Activated T-cell treated with anti-CD3 and anti-CD28 coated beads, Interleukin-2, amount 50 U/mL, for 4 hours (primary cell): ENCODE data around the gene MFNG. TPM values are rescaled to one million over a fixed set of nuclear protein-coding genes. Genes with fewer than 3 reads are reported as not detected.

Experiments
- ATAC-seq, 2 donors: fragments of 200-7000 bp; cut with Tn5 transposase; one replicate each; pipeline ENCODE4 v1.10.0; 2021
- DNase-seq: peaks from one replicate; pipeline ENCODE4 v3.0.0-alpha.2; 2020
- H3K27me3 Mint-ChIP-seq: one replicate; pipeline ENCODE4 v1.8.0; 2021; ENCODE audit warnings: low read depth, mixed read lengths
- H3K36me3 Mint-ChIP-seq: one replicate; pipeline ENCODE4 v1.8.0; 2022; ENCODE audit warnings: mixed read lengths; ENCODE audit not compliant: insufficient read depth
- H3K4me1 Mint-ChIP-seq: one replicate; pipeline ENCODE4 v1.8.0; 2021; ENCODE audit warnings: low read depth, mixed read lengths
- H3K4me3 Mint-ChIP-seq: one replicate; pipeline ENCODE4 v1.8.0; 2021; ENCODE audit warnings: mild to moderate bottlenecking, moderate library complexity, mixed read lengths
- H3K9me3 Mint-ChIP-seq: one replicate; pipeline ENCODE4 v1.8.0; 2021; ENCODE audit warnings: mixed read lengths
- total RNA-seq, 3 donors: library from RNA; stranded (reverse); gene quantifications; one replicate each; pipeline ENCODE4 v1.2.1, GENCODE V29; 2021

MFNG gene
- total RNA-seq, 3 donors from 2014 or later, result 157 to 188 (median 184) TPM

DNA sequence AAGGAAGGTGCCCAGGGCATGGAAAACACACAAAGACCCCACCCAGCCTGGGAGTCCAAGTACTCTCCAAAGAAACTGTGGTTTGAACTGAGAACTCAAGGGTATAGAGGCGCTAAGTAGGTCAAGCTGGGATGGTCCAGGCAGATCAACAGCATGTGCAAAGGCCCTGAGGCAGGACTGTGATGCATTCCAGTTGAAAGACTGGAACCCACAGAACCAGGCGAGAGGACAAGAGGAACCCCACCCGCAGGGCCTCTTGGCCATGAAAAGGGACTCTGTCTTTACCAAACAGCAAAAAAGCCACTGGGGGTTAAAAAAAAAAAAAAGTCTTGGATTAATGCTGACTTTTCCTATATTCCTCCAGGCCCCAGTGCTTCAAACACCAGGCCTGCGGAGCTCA is 18.8 kb upstream of the MFNG start:
- Mint-ChIP-seq H3K27me3 (peaks cover 4% of the 10 kb centered on the region), H3K4me3 (no peak overlapping the region), H3K4me1 (peaks cover 14% of the 10 kb centered on the region), H3K9me3 (no peaks in the 10 kb centered on the region), H3K36me3 (no peaks in the 10 kb centered on the region)
- no peak for DNase-seq
- ATAC-seq, result no peak

DNA sequence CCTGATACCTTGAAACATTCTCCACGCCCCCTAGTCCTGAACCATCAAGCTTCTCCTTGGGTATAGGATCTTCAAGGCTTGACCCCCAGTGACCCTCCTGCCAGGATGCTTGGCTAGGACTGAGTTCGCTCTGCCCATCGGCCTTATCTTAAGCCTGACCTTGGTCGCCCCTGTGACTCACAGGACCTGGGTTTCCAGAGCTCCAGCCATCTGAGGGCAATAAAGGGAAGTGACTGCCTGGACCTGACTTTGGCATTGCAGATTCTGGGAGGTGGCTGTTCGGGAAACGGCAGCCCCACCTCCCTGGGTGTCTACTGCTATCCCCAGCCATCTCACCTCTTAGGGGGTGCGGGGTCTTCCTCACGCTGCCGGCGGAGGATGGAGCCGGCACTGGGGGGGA is 17.7 kb upstream of the MFNG start:
- Mint-ChIP-seq H3K4me3 (no peak overlapping the region), H3K4me1 (peaks cover 14% of the 10 kb centered on the region), H3K9me3 (no peaks in the 10 kb centered on the region), H3K27me3 (peaks cover 4% of the 10 kb centered on the region), H3K36me3 (no peaks in the 10 kb centered on the region)
- ATAC-seq, result no peak
- no peak for DNase-seq

DNA sequence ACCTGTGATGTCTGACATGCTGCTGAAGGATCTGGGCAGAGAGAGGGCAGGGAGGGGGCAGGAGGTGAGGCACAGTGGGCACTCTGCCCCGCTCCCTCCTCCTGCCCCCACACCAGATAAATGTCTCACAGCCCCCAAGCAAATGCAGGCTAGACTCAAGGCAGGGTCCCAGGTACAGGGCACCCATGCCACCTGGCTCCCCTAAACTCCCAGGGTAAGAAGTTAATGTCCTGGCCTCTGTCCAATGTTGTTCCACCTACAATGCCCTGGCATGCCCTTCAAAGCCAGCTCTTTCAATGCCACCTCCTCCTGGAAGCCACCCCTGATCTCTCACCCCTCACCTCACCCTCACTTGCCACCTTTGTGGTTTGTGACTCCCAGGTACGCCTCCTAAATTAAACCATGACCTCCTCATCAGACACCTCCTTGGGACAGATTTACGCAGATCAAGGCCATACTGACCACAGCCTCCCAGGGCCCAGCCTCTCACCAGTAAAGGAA is 17.0 kb upstream of the MFNG start:
- no peak for ATAC-seq
- Mint-ChIP-seq H3K9me3 (no peaks in the 10 kb centered on the region), H3K4me1 (peaks cover 16% of the 10 kb centered on the region), H3K4me3 (no peak overlapping the region), H3K27me3 (peaks cover 4% of the 10 kb centered on the region), H3K36me3 (no peaks in the 10 kb centered on the region)
- no peak for DNase-seq

DNA sequence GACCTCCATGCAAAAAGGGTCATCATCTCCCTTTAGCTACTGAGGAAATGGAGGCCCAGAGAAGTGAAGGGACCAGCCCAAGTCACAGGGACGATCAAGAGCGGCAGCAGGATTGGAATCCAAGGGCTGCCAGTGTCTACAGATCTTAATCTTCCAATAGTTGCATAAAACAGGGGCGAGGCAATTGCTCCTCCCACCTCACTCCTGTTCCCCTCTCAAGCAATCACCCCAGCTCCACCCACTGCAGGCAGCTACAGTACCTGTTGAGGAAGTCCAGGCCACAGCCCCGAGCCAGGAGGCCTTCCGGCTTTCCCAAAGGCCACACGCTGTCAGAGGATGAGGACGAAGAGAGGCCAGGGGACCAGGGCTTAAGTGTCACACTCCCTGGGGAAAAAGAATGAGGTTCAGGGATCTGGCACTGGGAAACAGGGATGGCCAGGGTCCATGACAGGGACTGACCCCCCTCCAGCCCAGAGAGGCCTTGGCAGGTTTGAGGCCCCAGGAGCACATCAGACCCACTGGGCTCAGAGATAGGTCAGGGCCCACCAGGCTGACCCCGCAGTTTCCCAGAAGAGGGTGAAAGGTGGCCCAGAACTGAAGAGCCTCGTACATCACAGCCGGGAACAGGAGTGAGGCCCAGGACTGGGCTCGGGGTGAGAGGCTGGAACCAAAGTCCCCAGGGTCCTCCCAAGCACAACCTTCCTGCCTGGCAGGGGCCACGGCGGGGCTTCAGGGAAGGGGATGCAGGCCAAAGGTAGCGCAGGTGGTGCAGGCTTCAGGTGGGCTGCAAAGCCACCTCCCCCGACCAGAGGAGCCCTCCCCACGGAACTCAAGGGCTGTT is 16.4 kb upstream of the MFNG start:
- no peaks in the 10 kb centered on the region for H3K36me3 Mint-ChIP-seq
- H3K9me3 Mint-ChIP-seq, result no peaks in the 10 kb centered on the region
- H3K27me3 Mint-ChIP-seq, result peaks cover 4% of the 10 kb centered on the region
- H3K4me3 Mint-ChIP-seq, result no peak overlapping the region
- H3K4me1 Mint-ChIP-seq, result peaks cover 22% of the 10 kb centered on the region
- no peak for ATAC-seq
- no peak for DNase-seq

DNA sequence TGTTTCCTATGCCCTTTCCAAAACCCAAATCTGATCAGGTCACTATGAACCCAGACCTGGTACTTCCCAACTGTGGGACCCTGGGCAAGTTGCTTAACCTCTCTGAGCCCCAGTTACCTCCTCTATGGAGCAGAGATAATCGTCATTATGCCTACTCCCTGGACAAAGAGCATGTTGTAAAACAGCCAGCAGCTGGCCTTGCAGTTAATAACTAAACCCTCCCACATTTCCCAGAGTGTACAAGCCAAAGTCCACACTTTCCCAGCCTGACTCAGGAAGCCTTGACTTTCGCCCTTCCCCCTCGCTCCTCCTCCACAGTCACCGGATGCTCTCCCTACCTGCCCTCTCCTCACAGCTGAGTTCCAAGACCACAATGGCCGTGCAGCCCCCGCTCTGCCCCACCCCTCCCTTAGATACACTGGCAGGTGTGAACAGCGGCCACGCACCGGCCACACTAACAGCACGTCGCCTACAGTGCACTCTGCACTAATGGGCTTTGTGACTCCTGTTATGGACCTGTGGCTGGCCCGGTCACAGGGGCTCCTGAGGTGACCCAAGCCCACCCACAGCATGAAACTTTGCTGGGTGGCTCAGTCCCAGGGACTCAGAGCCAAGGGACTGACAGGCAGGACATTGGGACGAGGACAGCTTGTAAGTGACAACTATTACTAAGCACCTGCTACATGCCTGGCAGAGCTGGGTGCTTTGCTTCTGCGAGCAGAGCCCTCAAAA is 15.6 kb upstream of the MFNG start:
- no peak overlapping the region for H3K4me3 Mint-ChIP-seq

DNA sequence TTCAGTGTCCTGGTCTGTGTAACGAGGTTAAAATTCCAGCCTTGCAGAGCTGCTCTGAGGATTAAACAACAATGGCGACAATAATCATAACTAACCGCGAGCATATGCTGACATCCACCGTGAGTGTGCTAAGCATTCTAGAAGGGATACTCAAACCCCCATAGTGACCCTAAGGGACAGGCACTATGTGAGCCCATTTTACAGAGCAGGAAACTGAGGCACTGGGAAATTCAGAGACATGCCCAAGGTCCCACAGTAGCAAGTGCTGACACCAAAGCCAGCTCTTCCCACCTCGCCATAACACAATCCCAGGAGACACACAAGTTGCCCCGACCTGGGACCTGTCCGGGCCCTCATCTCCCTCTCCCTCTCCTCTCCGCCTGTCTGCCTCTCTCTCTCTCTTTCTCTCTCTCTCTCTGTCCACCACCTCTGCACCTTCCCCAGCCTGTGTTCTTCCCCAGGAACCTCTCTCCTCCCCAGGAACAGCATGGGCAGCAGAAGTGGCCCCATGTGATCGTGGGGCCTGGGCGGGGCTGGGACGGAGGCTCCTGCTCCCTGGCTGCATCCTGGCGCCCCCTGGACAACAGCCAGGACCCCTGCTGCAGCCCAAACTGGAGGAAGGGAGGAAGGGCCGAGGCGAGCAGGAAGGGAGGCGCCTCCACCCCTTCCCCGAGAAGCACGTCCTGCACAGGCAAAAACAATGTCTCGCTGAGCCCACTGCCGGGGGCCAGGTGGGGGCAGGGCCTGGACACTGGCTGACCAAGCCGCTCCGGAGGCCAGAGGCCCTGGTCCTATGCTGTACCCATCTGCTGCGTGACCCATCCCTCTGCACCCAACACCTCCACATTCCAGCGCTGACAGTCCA is 14.8 kb upstream of the MFNG start:
- Mint-ChIP-seq H3K27me3 (peaks cover 4% of the 10 kb centered on the region), H3K9me3 (no peaks in the 10 kb centered on the region), H3K4me1 (peaks cover 22% of the 10 kb centered on the region), H3K4me3 (no peak overlapping the region), H3K36me3 (no peaks in the 10 kb centered on the region)
- ATAC-seq, result no peak
- DNase-seq, result no peak

More for the DNA sequence above, 15.6 kb upstream of the MFNG start:
- Mint-ChIP-seq H3K27me3 (peaks cover 4% of the 10 kb centered on the region), H3K4me1 (peaks cover 22% of the 10 kb centered on the region), H3K9me3 (no peaks in the 10 kb centered on the region), H3K36me3 (no peaks in the 10 kb centered on the region)
- no peak for ATAC-seq
- no peak for DNase-seq

DNA sequence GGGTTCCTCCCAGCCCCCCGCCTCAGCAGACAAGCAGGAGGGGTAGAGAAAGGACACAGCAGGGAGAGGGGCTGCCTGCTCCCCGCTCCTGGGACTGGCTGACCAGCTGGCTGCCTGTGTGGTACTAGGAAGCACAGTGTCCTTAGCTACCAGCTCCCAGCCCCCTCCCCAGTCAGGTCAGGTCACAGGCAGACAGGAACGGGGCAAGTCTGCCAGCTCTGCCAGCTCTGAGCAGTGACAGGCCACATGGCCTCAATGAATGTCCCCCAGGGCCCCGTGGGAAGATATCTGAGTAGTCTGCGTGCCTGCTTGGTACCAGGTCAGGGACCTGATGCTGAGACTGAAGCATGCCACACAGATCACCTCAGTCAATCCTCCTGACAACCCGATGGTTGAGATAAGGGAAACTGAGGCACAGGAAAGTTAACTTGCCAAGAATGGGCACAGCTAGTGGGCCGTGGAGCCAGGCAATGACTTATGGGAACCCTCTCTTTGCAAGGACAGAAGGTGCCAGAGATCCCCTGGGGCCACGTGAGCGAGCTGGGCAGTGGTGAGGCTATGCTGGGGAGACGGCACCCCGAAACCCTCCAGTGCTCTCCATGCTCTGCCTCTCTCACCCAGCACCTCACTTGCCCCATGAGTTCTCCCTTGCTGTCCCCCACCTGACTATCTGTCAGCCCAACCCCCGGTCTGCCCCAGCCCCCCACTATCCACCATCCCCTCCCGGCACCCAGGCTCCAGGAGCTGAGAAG is 13.8 kb upstream of the MFNG start:
- Mint-ChIP-seq H3K9me3 (no peaks in the 10 kb centered on the region), H3K4me3 (peak overlapping the region; percentile 5), H3K4me1 (peaks cover 22% of the 10 kb centered on the region), H3K36me3 (no peaks in the 10 kb centered on the region), H3K27me3 (peaks cover 4% of the 10 kb centered on the region)
- ATAC-seq (no peak), DNase-seq (no peak)

DNA sequence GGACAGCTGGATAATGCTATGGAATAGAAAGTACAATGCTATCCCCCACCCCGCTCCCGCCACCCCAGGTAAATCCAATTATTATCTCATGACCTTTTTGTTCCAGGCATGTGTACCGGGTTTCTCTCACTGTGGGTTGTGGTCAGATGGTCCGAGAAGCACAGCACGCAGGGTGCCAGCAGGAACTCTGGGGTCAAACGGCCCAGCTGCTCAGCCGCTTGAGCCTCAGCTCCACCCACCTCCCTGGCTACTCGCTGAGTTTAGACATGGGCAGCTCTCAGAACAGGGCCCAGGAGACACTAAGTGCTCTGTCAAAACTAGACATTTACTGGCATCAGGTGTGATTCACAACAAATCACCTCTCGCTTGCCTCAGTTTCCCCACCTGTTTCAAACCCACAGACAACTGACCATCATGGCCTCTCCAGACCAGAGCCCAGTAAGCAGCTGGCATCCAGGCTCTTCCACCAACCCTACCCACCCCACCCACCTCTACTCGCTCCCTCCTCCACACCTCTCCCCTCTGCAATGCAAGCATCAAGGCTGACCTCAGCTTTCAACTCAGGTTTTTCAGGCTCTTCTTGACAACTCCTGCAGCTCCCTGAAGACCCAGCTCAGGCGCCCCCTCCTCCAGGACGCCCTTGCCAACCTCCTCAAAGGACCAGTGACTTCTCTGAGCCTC is 13.0 kb upstream of the MFNG start:
- Mint-ChIP-seq H3K27me3 (peaks cover 4% of the 10 kb centered on the region), H3K4me3 (peak overlapping the region; percentile 5), H3K9me3 (no peaks in the 10 kb centered on the region), H3K36me3 (no peaks in the 10 kb centered on the region), H3K4me1 (peaks cover 22% of the 10 kb centered on the region)
- ATAC-seq (no peak), DNase-seq (no peak)

DNA sequence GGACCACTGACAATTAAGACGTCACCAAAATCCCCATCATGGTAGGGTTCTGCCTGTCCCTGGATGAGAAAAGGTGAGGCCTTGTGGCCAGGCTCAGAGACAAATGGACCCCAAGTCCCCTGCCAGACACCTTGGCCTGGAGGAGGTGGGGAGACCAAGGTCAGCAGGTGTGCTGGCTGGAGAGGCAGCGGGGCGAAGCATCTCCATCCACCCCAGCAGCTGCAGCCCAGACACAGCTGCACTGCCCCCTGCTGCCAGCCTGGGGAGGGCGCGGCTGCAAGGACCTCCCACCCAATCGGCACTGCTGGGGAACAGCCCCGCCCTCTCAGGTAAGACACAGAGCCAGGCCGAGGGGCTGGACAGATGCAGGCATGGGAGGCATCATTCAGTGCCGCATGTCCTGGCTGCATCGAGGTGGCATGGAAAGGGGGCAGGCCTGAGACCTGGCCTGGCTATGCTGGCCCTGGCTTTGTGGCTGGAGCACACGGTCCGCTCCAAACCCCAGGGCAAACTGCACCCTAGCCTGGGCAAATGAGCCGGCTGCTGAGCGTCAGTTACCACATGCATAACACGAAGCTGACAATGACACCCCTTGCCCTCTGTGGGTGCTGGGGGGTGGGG is 12.2 kb upstream of the MFNG start:
- Mint-ChIP-seq H3K27me3 (peaks cover 4% of the 10 kb centered on the region), H3K36me3 (no peaks in the 10 kb centered on the region), H3K4me1 (peaks cover 24% of the 10 kb centered on the region), H3K4me3 (no peak overlapping the region), H3K9me3 (no peaks in the 10 kb centered on the region)
- ATAC-seq, result peak; percentile 97 to 98
- peak; percentile 66 for DNase-seq

DNA sequence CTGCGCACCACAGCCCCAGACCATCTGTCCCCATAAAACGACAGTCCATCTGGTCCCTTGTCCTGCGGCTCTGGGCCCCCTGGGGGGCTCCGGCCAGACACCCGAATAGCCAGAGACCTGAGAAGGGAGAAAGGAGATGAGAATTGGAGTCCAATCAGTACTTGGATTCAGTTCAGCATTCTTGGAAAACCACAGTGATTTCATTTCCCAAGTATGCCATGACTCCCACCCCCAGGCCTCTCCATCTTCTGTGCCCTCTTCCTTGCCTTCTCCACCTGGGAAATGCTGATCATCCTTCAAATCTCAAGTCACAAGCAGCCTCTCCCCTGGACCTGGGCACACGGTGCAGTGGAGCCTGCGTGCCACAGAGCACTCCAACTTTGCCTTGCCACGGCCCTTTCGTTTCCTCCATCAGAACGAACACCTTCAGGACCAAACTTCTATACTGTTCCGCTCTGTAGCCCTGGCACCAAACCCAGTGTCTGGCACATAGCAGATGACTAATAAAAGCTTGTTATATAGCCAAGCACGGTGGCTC is 10.9 kb upstream of the MFNG start:
- H3K27me3 Mint-ChIP-seq, result peaks cover 3% of the 10 kb centered on the region
- ATAC-seq (no peak), DNase-seq (no peak)
- no peak overlapping the region for H3K4me3 Mint-ChIP-seq
- no peaks in the 10 kb centered on the region for H3K9me3 Mint-ChIP-seq
- no peaks in the 10 kb centered on the region for H3K36me3 Mint-ChIP-seq
- peaks cover 28% of the 10 kb centered on the region for H3K4me1 Mint-ChIP-seq

DNA sequence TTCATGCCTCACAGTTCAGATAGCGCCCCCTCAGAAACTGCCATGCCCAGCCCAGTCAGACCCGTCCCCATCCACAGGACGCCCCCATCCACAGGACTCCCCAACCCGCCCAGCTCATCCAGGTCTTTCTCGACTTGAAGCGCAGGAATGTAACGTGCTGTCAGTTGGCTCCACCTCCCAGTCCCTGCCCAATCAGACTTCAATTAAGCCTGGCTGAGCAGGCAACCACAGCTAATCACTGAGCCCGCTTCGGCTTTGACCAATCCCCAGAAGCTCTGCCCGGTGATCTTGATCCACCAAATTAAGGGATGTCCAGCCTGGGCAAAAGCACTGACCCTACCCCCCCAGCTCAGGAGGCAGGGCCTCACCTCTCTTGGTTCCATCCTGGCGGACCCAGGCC is 10.5 kb upstream of the MFNG start:
- H3K4me3 Mint-ChIP-seq, result no peak overlapping the region
- H3K27me3 Mint-ChIP-seq, result no peaks in the 10 kb centered on the region
- ATAC-seq (no peak), DNase-seq (no peak)
- H3K36me3 Mint-ChIP-seq, result no peaks in the 10 kb centered on the region
- H3K4me1 Mint-ChIP-seq, result peaks cover 25% of the 10 kb centered on the region
- H3K9me3 Mint-ChIP-seq, result no peaks in the 10 kb centered on the region

DNA sequence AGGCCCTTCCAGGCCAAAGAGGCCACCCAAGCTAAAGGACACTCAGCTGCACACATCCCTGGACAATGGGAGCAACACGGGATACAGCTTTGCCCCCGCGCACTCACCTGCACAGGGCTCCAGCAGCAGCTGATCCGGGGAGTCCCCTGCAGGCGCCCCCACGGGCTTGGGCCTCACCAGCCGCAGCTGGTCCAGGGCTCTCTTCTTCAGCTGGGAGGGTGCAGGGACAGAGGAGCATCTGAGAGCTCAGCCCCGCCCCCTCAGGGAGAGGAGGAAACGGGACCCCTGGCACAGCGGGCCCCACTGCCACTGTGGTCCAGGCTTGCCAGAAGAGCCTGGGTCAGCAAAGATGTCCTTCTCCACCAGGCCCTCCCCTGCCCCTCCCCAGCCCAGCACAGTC is 7.8 kb upstream of the MFNG start:
- peaks cover 35% of the 10 kb centered on the region for H3K4me1 Mint-ChIP-seq
- ATAC-seq (no peak), DNase-seq (no peak)
- H3K4me3 Mint-ChIP-seq, result no peak overlapping the region
- no peaks in the 10 kb centered on the region for H3K27me3 Mint-ChIP-seq
- H3K9me3 Mint-ChIP-seq, result no peaks in the 10 kb centered on the region
- H3K36me3 Mint-ChIP-seq, result no peaks in the 10 kb centered on the region
